GM21737 (cell line): ENCODE results near the gene AREG.
A peak's percentile ranks its signal among the peaks of the same experiment; 100 is the strongest.

ENCODE experiments used
- ATAC-seq: cut with Tn5 transposase; IDR thresholded peaks from one replicate; pipeline ENCODE4 v1.9.1; 2021; ENCODE audit warnings: mild to moderate bottlenecking, moderate library complexity; ENCODE audit not compliant: unreplicated experiment

Gene AREG

DNA sequence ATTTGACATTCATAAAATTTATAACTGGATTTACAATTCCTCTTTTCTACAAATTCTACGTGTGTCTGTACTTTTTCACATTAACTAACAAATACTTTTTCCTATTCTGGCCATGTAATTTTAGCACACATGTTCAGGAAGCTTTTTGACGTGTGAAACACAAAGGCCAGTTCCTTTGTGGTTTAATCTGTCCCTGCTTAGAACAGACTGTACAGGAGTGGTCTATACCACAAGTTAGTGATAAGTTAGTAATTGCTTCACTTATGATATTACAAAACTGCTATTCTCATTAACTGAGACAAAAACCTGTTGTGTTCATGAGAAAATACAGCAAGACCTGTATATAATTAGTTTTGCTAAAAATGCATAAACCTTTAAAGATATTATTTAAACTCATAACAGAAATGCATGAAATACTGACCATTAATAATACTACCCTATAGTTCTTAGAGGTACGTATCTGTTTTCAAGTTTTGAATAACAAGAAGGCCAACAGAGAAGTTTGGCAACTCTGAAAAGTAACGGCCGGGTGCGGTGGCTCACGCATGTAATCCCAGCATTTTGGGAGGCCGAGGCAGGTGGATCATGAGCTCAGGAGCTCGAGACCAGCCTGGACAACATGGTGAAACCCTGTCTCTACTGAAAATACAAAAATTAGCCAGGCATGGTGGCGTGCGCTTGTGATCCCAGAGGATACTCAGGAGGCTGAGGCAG lies 13.7 kb upstream of the AREG start:
- ATAC-seq: peak; percentile 92

DNA sequence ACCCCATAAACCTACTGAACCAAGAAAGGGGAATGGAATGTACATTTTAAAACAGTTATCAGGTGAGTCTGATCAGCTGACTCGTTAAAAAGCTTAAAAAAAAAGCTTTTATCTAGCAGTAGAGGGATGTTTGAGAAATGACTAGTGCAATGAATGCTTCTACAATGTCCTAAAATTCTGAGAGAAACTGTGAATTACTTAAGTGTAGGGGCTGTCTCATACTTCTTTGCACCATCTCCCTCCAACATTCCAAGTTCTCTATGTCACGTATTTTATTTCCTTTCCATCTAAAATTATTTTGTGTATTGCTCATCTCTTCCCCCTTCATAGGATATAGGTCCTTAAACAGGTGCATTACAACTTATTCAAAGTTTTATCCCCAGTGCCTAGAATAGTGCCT lies 11.9 kb upstream of the AREG start:
- ATAC-seq: no peak

DNA sequence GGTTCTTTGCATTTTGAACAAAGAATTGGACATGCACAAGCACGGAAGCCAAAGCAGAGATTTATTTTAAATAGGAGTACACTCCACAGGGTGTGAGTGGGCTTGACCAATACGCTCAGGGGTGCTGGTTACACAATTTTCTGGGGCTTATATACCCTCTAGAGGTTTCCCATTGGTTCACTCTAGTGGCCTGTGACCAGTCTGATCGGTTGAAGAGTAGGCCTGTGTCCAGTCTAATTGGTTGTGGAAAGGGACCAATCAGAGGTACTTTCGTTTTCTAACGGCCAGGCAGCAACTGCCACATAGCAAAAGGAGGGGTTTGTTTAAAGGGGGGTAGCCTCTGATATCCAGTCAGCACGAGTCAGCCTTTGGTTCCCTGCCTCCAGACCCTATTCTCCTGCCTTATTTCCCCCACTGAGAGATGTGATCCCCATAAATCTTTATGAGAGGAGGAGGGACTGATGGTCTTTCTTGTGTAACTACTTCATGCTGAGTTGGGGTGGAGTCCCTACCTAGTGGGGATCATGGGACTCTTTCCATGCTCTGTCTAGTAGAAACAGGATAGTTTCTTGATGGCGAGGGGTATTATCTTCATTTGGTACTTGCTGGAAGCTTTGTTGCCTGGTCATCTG lies 11.3 kb upstream of the AREG start:
- ATAC-seq: no peak

DNA sequence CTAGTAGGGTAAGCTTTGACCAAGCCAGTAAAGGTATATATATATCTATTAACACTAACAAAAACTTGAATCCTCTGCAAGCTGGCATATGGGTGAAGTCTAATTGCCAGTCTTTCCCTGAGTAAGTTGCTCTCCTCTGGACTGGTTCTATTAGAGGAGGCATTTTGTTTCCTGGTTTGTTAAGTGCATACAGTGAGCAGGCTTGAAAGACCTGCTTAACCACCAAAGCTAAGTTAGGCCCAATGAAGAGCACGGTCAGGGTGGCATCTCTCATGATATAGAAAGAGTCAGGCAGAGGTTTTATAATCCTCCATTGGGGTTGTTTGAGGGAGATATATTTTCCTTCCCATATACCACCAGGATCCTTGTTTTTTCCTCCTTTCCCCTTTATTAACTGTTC lies 9.6 kb upstream of the AREG start:
- ATAC-seq: no peak

DNA sequence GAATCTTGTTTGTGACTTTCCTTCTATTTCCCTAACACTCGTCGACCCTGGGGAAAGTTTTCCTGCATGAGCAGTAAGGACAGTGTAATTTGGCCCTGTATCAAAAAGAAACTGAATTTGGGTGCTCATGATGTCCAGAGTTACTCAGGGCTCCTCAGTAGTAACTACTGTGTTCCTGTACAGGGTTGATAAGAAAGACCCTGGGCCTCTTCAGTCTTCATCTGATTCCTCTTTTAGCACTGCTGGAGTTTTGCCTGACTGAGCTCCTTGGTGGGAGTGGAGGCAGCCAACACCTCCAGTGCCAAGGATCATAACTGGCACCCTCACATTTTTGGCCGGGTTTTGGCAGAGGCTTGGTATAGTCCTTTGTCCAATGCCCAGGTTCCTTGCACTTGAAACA lies 7.1 kb upstream of the AREG start:
- no peak for ATAC-seq

DNA sequence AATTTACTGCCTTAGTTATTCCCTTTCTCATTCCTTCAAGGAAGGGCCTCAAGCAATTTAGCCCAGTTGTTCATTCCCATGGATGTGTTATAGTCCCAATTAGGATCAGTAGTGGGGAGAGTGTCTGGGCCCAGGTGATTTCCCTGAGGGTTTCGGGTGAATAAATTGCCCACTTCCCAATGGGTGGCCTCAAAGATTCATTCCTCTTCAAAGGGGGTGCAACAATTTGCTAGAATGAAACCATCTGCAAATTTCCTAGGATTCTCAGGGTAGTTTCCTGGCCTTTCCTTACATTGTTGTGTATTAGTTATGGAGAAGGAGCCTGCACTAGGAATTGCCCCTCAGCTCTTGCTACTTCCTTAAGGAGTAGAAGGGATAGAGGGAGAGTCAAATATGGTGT lies 6.3 kb upstream of the AREG start:
- ATAC-seq: no peak

DNA sequence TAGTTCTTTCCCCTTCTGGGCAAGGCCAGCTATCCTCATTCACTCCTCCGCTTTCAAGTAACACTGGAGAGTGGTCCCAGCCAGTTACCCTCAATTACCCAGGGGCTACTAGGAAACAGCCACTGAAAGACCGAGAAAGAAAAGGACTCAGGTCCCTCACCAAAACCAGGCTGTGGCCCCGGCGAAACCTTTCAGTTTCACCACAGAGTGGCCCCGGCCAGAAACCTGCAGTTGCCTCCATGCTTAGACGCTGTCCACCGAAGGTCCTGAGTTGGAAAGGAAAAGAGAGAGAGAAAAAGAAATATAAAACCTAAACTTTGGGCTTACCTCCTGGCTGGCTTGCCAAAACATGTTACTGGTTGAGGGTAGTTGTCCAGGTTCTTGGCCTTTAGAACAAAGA lies 5.0 kb upstream of the AREG start:
- no peak for ATAC-seq

DNA sequence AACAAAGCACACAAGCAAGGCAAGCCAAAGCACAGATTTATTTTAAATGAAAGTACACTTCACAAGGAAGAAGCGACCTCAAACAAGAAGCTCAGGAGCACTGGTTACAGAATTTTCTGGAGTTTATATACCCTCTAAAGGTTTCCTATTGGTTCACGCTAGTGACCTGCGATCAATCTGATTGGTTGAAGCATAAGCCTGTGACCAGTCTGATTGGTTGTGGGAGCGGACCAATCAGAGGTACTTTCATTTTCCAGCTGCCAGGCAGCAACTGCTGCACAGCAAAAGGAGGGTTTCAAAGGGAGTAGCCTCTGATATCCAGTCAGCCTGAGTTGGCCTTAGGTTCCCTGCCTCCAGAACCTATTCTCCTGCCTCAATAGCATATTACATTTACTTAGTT lies 4.6 kb upstream of the AREG start:
- no peak for ATAC-seq

DNA sequence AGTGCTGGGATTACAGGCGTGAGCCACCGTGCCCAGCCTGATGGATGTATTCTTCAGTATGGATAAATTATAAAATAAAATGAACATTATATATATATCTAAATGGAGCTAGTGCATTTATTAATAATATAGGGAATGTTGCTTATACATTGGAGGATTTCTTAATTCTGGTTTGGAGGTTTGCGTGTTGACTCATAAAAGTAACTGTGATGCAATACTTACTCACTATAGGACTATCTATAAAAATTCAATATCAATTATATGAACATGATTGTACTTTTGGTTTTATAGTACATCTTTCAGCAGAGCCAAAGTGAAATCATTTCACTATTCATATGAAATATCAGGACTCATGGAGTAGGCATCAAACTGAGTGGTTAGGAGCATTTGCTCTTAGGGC lies 3.2 kb upstream of the AREG start:
- no peak for ATAC-seq

DNA sequence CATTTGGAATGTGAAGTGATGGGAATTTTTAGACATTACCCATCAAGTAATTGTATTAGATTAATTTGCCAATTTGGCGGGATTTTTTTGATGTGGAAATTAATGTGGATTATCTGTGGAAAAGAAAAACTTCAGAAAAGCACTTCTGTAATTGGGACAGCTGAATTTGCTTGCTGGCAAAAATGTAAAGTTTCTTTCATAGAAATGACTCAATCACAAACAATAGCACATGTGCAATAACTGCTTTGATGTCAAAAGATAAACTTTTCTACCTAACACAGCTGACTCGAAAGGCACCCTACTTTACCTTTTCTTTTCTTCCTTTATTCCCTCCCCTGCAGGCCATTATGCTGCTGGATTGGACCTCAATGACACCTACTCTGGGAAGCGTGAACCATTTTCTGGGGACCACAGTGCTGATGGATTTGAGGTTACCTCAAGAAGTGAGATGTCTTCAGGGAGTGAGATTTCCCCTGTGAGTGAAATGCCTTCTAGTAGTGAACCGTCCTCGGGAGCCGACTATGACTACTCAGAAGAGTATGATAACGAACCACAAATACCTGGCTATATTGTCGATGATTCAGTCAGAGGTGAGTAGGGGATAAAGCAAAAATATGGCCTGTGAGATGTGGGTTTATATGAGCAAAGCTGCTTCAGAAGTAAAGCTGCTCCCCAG lies 1.4 kb downstream of the AREG start:
- no peak for ATAC-seq

DNA sequence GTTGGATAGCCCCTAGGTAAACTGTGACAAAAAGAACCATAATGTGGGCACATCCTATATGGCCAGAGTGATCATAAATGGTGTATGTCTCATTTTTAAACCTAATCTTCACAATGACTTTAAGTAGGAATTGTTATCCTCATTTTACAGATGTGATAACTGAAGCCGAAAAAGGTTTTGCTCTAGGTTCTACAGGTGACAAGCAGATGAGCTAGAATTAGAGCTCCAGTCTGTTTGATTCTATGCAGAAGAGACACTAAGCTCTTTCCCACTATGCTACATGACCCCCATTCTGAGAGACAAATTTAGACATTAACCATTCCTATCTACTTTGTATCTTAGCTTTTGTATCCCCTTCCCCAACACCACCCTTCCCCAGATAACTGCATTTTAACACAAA lies 2.0 kb downstream of the AREG start:
- ATAC-seq: no peak

DNA sequence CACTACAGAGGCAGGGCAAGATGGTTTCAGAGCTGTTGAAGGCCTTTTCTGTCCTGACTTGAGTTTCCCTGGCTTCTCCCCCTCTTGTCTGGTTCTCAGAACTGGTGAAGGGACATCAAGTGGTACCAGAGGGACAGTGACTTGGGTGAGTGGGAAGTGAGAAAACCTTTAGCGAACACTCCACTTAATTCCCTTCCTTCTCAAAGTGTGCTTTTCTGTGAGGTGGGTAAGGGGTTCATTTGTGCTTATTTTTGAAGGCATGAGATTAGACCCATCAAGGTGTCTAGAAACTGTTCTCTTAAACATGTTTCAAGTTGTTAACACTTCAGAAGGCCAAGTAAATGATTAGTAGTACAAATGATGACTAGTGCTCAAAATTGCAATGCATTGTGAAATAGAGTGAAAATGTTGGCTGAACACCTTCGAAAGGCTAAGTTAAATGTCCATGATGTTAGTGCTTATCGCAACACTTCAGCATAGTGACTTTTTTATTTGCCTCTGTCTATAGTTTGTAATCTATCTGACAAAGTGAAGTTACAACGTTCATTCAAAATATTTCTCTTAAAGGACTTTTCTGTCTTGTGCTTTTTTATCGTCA lies 2.8 kb downstream of the AREG start:
- ATAC-seq: no peak

DNA sequence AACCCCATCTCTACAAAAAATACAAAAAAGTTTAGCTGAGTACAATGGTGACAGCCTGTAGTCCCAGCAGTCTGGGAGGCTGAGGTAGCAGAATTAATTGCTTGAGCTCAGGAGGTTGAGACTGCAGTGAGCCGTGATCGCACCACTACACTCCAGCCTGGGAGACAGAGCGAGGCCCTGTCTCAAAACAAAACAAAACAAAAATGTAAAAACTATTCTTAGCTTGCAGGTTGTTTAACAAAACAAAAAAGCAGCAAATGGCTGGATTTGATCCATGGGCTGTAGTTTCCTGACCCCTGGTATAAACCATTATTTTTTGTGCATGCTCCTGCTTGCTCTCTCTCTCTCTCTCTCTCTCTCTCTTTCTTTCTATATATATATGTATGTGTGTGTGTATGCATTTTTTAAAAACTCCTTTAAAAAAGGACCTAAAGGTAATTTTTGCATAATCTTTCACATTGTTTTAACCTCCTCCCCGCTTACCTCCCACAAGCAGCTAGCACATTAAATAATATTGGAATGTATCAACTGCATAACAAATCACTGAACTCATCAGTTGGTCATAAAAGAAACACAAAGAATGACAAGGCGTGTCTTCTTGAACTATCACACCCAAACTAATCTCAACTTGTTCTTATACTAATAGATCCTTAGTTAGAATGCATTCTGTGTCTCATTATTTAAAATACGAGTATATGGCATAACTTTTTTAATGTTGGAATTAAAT lies 4.8 kb downstream of the AREG start:
- ATAC-seq: no peak

DNA sequence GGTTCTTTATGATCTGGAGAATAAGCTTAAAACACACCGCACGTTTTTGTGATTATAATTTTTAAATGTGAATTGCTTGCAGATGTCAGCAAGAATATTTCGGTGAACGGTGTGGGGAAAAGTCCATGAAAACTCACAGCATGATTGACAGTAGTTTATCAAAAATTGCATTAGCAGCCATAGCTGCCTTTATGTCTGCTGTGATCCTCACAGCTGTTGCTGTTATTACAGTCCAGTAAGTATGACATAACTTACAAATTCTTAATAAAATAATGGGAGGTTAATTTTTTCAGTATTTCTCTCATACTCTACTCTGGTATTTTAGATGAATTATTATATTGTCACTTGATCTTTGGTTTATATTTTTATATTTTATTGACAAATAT lies 5.4 kb downstream of the AREG start:
- no peak for ATAC-seq

DNA sequence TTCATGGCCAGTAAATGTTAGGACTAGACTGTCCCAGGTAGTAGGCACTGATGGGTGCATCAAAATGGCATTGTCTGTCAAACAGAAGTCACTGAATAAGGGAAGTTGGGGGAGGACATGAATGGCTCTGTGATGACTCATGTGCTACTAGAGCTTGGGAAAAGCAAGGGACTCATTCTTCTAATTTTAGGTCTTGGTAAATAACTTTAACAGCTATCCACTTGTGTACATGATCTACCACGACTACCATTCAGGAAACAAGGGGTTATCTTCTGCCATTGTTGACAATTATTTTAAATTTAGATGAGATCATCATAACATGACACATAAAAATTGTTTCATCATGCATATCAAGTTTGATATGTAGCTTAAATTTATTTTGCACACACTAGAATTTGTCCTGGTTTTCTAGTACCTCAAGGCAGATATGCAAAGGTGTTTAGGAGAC lies 6.3 kb downstream of the AREG start:
- no peak for ATAC-seq

DNA sequence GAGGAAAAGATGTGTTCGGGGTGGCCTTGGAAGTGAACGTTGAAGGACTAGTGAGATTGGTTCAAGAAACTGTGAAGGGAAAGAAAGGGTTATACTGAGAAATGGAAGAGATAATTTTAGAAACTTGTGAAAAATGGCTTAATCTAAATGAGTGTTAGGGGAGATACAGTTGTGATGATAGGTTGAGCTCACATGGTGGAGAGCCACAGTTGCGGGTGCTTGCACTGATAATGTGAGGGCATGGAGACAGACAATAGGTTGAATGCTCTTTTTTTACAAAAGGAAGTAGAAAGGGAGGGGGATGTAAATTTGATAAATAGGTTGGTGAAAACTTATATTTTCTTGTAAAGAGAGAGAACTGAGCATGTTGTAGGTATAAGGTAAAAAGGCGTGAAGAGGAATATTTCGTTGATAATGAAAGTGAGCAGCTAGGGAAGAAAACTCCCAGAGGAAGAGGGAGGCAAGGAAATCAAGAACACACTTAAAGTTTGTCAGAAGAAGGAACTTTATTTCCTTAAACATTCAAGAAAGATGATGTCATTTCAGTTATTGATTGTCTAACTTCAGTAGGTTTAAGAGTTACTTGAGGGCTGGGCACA lies 8.2 kb downstream of the AREG start:
- no peak for ATAC-seq

DNA sequence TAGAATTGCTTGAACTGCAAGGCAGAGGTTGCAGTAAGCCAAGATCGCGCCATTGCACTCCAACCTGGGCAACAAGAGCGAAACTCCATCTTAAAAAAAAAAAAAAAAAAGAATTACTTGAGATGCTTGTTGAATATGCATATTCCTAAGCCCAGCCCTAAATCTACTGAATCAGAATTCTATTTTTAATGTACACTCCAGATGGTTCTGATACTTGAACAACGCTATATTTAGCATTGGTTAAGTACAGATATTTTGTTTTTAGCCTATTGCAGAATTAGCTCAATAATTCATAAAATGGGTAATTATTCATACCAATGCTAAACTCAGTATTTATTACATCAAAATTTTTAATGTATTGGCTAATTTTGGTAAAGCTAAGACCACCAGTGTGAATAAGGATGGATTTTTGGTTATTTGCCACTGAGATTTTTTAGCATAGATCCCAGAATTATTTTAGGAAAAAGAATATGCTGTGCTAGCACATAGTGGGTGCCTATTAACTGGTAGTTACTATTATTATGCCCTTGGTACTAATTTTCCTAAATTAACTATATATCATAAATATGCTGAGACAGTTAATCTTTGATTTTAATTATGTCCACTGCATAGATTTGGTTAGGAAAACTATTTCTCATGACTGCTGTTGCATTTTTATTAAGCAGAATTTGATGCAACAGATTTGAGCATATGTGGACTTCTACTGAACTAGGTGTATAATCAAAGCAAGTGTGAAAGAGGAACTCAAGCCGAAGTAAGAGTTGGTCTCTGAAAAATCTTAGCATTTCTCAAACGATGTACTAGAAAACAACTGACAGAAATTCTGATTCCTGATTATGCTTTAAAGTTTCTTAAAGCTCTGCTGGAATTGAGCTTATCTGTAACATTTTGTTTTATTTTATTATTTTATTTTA lies 9.2 kb downstream of the AREG start:
- no peak for ATAC-seq

DNA sequence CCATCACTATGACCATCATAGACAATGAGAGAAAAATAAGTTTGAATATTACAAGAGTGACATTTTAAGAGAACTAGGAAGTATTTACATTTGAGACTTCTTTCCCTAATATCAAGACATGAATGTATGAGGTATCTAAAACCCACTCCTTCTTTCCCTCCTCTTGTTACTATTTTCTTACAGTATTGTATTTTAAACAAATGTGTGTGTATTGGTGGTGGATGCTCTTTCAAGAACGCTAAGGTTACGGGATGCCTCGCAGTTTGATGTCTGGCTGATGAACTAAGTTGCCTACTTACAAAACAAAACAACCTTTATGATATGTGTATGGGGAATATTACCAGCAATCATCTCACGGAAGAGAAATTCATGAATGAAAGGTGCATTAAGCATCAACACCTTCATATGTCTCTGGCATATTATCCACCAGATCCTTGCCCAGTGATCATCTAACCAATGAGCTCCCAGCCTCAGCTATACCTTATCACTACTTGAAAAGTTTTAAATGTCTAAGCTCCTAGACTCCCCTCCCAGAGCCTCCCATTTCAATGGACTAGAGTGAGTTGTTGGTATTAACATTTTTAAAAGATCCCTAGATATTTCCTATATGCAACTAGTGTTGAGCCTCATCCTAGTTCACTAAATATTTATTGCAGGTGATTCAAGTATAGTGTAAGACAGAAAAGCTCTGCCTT lies 10.6 kb downstream of the AREG start:
- no peak for ATAC-seq

DNA sequence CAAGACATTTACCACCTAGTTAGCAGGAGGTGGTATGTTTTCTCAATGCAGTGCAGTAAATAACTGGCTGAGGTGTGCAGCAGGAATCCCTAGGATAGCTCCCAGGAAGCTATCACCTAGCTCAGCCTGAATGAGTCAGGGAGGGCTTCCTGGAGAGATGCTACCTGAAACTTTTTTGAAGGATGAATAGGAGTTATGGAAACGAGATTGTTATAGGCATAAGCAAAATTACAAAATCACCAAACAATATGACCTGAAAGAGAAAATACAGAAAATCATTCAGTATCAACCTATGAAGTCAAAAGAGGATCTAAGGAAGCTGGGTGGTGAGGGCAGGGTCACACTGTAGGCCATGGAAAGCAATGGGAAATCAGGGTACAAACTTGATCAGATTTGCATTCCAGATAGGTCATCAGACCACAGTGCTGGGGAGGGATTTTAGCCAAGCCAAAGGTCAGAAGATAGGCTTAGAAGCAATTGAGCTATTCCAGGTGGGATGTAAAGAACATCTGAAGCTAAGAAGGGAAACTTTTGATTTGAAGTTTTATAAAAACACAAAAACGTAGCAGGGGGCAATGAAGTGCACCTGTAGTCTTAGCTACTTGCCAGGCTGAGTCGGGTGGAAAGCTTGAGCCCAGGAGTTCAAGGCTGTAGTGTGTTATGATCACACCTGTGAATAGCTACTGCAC lies 11.3 kb downstream of the AREG start:
- no peak for ATAC-seq
